CD1c-positive myeloid dendritic cell (primary cell): ENCODE data around the gene PRMT1.

ENCODE experiments used
- DNase-seq: peaks from one replicate; pipeline ENCODE4 v3.0.0-alpha.2; 2016; ENCODE audit errors: extremely low spot score

Gene PRMT1

DNA sequence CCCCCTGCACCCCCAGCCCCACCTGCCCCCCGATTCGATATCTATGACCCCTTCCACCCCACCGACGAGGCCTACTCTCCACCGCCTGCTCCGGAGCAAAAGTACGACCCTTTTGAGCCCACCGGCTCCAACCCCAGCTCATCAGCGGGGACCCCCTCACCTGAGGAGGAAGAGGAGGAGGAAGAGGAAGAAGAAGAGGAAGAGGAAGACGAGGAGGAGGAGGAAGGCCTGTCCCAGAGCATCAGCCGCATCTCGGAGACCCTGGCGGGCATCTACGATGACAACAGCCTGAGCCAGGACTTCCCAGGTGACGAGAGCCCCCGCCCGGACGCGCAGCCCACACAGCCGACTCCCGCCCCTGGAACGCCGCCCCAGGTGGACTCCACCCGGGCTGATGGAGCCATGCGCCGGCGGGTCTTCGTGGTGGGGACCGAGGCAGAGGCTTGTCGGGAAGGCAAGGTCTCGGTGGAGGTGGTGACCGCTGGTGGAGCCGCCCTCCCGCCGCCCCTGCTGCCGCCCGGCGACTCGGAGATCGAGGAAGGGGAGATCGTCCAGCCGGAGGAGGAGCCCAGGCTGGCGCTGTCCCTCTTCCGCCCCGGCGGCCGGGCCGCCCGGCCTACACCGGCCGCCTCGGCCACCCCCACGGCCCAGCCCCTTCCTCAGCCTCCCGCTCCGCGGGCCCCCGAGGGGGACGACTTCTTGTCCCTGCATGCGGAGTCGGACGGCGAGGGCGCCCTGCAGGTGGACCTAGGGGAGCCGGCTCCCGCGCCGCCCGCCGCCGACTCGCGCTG lies 25.8 kb upstream of the PRMT1 start:
- no peak for DNase-seq

DNA sequence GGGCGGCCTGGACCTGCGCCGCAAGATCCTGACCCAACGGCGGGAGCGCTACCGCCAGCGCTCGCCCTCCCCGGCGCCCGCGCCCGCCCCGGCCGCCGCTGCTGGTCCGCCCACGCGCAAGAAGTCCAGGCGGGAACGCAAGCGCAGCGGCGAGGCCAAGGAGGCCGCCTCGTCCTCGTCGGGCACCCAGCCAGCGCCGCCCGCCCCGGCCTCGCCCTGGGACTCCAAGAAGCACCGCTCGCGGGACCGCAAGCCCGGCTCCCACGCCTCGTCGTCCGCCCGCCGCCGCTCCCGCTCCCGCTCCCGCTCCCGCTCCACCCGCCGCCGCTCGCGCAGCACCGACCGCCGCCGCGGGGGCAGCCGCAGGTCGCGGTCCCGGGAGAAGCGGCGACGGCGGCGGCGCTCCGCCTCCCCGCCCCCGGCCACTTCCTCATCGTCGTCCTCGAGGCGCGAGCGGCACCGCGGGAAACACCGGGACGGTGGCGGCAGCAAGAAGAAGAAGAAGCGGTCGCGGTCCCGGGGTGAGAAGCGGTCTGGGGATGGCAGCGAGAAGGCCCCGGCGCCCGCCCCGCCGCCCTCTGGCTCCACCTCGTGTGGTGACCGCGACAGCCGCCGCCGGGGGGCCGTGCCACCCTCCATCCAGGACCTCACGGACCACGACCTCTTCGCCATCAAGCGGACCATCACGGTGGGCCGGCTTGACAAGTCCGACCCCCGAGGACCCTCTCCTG lies 25.1 kb upstream of the PRMT1 start:
- DNase-seq, result no peak

DNA sequence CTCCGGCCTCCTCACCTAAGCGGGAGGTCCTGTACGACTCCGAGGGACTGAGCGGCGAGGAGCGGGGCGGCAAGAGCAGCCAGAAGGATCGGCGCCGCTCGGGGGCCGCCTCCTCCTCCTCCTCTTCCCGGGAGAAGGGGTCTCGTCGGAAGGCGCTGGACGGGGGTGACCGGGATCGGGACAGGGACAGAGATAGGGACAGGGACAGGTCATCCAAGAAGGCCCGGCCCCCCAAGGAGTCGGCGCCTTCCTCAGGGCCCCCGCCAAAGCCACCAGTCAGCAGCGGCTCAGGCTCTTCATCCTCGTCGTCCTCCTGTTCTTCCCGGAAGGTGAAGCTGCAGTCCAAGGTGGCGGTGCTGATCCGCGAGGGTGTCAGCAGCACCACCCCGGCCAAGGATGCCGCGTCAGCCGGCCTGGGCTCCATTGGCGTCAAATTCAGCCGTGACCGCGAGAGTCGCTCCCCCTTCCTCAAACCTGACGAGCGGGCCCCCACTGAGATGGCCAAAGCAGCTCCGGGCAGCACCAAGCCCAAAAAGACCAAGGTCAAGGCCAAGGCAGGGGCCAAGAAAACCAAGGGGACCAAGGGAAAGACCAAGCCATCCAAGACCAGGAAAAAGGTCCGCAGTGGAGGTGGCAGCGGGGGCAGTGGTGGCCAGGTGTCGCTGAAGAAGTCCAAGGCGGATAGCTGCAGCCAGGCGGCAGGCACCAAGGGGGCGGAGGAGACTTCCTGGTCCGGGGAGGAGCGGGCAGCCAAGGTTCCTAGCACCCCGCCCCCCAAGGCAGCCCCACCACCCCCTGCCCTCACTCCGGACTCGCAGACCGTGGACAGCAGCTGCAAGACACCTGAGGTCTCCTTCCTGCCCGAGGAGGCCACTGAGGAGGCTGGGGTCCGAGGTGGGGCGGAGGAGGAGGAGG lies 24.3 kb upstream of the PRMT1 start:
- DNase-seq, result no peak

DNA sequence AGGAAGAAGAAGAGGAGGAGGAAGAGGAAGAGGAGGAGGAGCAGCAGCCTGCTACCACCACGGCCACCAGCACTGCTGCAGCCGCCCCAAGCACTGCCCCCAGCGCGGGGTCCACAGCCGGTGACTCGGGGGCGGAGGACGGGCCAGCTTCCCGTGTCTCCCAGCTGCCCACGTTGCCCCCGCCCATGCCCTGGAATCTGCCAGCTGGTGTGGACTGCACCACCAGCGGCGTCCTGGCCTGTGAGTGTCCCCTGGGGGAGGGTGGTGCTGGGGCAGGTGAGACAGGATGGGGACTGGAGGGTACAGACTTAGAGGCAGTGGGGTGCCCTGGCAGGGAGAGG lies 23.6 kb upstream of the PRMT1 start:
- no peak for DNase-seq

DNA sequence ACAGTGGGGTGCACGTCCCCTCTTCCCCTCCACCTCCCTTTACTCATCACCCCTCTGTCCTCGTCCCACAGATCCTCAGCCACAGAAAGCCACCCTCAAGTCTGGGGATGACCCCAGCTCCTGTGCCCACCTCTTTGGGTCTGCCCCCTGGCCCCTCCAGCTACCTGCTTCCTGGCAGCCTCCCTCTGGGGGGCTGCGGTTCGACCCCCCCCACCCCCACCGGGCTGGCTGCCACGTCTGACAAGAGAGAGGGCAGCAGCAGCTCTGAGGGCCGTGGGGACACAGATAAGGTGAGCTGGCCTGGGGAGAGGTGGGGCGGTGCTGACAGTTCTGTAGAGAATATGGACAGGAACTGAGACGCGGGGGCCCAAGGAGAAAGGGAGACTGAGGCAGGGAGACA lies 22.5 kb upstream of the PRMT1 start:
- no peak for DNase-seq

DNA sequence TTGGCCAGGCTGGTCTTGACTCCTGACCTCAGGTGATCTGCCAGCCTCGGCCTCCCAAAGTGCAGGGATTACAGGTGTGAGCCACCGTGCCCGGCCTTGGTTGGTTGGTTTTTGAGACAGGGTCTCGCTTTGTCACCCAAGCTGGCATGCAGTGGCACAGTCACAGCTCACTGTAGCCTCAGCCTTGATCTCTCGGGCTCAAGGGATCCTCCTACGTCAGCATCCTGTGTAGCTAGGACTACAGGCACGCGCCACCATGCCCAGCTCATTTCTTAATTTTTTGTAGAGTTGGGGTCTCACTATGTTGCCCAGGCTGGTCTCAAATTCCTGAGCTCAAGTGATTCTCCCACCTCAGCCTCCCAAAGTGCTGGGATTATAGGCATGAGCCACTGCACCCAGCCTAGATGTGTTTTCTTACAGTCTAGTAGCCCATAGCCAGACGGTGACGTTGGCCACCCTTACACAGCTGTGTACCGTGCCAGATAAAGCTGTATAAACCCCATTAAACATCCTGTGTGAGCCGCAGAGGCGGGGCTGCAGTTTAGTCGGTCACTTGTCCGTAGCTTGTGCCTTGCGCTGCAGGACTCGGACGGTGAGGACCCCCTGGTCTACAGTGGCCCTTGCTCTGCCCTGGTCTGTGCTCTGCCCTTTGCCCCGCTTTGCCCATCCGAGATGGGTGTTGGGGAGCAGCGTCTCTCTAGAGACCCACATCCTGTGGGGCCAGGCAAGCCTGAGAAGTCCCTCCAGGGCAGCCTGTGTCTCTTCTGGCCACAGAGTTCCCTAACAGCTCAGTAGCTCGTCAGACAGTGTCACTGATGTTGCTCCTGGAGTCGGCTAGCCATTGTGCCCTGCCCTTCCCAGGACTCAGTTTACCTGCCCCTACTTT lies 21.3 kb upstream of the PRMT1 start:
- DNase-seq, result no peak

DNA sequence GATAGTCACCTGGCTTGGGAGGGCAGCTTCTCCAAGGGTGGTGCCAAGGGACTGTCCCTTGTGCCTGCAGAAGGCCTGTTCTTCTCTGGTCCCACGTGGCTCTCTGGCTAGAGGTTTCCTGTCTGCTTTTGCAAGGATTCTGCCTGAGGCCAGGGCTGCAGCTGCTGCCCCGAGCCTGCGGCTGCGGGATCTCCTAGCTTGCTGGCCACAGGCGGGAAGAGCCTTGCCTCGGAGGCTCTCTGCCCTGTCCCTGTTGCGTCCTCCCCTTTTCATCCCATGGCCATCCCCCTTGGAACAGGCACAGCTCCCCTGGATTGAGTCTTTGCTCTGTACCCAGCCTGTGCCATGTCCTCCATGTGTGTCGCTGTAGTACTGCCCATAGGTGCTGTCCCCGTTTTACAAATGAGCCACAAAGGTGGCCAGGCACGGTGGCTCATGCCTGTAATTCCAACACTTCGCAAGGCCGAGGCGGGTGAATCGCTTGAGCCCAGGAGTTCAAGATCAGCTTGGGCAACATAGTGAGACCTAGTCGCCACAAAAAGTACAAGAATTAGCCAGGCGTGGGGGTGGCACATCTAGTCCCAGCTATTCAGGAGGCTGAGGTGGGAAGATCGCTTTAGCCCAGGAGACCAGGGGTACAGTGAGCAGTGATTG lies 20.5 kb upstream of the PRMT1 start:
- no peak for DNase-seq

DNA sequence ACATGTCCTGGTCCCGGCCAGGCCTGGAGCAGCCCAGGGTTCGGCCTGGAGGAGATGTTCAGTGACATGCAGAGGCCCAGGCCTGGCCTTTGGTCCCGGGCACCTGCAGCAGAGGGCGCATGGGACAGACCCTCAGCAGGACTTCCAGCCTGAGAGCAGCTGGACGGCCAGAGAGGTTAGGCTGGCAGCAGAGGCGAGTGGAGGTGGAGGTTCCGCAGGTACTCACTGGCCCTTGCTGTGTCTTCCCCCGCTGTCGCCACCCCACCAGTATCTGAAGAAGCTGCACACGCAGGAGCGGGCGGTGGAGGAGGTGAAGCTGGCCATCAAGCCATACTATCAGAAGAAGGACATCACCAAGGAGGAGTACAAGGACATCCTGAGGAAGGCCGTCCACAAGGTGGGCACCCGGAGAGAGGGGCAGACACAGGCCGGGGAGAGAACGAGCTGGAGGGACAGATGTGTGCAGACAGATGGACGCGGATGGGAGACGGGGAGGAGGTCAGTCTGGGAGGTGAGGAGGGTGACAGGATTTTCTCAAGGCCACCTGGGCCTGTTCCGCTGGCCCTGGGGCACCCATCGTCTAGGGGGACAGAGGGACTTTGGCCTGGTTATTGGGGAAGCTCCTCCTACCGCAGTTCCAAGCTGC lies 19.5 kb upstream of the PRMT1 start:
- no peak for DNase-seq

DNA sequence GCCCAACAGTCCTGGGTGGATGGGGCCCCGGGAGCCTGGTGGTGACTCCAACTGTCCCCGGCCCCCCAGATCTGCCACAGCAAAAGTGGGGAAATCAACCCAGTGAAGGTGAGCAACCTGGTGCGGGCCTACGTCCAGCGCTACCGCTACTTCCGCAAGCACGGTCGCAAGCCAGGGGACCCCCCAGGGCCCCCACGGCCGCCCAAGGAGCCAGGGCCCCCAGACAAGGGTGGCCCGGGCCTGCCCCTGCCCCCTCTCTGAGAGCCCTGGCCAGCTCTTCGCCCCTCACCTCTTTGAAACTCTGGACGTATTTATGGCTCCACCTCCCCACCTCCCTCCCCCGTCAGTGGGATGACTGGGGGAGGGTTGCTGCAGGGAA lies 18.9 kb upstream of the PRMT1 start:
- no peak for DNase-seq

DNA sequence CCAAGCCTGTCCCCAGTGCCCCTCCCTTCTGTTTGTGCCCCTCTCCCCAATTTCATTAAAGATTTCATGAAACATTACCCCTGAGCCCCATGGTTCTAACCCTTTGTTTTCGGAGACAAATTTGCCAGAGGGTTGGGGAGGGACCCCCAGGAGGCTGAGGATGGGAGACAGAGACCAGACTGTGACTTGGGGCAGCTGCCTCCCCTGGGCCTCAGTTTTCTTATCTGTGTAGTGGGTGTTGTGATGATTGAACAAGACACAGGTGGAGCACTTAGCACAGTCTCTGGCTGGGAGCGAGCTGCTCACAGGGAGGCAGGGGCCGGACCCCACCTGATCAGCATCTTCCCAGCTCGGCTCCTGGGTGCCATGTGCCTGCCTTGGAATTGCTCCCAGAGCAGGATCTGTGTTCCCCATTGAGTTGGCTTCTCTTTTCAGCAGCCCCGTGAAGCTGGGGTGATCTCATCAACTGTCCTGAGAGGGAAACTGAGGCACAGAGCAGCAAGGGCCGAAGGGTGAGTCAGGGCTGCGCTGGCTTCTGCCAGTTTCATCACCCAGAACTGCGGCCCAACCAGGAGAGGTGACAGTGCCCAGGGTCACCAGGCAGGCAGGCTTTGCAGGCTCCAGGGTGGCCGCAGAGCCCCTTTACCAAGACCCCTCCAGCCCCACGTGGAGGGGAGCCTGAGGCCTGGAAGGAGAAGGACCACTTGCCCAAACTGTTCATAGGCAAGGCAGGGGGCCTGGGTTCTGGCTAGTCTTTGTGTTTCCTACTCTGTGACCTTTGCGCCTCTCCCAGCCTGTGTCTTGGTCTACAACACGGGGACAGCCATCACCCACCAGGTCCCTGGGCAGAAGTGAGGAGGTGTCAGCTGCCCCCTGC lies 18.3 kb upstream of the PRMT1 start:
- no peak for DNase-seq

DNA sequence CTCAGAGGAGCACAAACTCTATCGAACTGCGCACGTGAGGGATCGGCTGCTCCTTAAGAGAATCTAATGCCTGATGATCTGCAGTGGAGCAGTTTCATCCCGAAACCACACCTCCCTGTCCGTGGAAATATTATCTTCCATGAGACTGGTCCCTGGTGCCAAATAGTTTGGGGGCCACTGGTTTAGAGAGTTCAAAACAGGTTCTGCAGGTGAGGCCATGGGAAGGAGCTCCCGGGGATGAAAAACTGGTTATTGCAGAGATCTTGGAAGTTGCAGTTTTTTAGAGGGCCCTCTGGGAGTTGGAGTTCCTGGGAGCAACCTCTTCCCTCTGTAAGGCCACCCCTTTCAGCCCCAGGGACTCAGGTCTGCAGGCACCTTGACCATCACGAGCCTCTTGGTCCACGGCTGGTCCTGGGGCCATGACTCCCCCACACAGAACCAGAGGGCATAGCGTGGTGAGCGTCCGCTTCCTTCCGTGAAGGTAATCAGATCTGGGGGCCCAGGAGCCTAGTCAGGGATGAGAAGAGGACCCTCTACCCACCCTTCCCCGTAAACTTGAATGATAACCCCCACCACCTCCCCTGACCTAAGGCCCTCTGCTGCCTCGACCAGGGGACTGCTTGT lies 16.6 kb upstream of the PRMT1 start:
- DNase-seq, result no peak

DNA sequence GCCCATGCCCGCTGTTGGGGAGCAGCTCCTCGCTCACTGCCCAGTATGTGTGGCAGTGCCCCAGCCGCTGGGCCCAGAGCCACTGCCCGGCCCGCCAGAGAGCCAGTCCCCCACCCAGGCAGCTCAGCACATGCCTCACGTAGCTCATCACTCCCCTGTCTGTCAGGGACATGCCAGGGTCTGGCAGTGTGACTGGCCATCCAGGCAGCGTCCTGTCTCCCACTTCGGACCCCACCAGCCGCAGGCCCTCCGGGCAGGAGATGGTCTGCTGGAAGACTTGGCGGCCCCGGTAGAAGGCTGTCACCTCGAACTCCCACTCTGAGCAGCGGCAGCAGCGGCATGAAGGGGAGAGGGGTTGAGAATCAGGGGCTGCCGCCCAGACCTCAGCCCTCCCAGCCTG lies 15.1 kb upstream of the PRMT1 start:
- no peak for DNase-seq

DNA sequence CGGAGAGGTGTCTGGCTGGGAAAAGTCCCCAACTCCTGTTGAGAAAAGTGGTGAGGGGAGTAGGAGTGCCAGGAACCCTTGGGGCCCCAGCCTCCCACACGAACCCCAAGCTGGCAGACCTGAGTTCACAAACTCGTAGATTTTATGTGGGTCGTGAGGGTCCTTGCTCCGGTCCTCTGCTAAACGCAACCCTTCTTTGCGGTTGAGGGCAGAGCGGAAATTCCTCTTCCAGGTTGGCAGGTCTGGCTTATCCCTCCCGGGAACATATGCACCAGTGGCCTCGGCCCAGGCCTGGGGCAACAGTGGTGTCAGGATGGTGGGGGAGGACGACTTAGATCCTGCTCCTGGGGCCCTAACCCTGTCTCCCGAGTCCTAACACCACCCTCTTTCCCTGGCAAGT lies 13.8 kb upstream of the PRMT1 start:
- DNase-seq, result no peak

DNA sequence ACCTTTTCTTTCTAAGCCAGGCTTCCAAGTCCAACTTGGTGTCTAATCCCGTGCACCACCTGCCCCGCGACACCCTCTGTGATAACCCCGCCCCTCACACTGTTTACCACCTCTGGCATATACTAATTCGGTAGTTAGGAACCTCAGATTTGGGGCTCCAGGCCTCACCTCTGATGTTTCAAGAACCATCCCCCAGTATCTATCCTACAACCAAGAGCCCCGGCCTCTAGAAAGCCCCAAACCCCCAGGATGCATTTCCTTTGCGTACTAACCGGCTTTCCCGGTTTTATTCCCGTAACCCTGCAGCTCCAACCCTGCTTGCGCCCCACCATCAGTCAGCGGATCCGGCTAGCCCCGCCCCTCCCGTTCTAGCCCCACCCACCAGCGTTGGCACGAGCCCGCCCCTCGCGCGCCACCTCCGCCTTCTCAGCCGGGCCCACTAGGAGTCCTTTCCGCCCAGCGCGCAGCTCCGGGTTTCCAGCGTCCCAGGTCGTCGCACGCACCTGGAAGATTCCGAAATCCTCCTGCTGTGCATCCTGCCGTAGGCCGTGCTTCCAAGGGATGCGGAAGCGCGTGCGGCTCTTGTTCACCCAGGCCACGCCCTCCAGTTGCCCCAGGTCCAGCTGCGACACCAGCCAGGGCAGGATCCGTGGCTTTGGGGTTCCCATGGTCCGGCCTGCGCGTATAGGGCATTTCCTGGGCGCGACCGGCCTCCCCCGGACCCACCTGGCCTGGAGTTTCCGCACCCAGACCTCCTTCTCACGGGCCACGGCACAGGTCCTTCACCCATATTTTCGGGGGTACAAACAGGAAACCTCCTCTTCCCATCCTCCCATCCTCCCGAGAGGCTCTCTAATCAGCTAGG lies 12.7 kb upstream of the PRMT1 start:
- peak; percentile 90 for DNase-seq

DNA sequence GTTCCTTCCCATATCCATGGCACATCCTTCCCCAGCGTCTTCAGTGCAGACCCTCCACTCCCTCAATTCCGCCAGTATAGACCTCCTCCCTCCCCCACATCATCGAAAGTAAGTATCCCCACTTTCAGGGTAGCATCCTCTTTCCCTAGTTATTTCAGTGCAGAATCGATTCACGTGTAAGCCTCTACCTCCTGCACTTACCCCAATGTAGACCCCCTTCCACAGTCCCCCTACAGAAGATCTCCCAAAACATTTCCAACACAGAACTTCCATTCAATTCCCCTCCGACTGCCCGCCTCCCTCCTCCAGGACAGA lies 12.1 kb upstream of the PRMT1 start:
- no peak for DNase-seq

DNA sequence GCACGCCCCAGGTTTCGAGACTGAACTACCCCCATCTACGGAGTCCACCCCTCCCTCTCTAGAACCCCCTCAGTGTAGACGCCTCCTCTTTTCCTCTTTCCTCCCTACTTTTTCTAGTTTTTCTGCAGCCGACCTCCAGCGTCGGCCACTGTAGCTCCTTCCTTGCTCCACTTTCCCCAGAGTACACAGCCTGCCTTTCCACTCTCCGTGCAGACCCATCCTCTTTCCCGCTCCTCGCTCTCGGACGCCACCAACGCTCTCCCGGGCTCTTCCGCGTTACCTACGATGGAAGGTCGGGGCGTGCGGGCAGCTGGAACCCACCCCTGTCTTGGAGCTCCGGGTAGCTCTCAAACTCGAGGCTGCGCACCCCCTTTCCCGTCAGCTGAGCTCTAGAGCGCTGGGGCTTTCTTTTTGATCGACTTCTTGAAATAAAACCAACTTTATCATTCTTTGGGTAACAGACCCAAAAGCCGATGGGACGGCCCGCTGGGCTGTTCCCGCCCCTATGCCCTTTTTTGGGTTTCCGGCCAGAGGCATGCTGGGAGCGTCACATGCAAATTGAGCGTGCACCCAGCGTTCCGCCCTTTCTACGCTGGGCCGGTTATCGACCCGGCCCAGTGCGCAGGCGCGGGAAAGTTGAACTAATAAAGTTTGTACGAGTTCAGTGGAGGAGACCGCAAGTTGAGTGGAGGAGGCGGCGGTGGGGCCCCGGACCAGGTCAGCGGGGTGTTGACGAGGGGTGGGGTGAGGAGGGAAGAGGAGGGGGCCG lies 11.5 kb upstream of the PRMT1 start, which contains the start of the genes BCL2L12 and IRF3:
Gene BCL2L12 (plus strand): TSS at position 583 of the 769 bp plus-strand sequence. CDS start 760 bp downstream, outside the sequence.
Gene IRF3 (minus strand): TSS at position 507 of the 769 bp plus-strand sequence. CDS start 1,019 bp downstream, outside the sequence.
- peak; percentile 99 for DNase-seq

DNA sequence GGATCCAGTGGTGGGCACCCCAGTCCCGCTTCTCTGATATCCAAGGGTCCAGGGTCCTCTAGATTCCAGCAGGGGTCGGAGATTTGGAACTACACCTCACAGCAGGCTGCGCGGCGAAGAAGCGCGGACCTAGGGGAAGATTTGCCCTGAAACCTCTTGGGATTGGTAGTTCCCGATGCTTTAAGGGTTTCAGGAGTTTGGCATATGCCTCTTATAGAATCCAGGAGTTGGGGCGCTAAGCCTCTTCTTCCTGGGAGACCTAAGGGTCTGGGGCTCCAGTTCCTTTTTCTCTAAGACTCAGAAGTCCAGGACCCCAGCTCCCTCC lies 11.0 kb upstream of the PRMT1 start:
- no peak for DNase-seq
